HG02623 (cell line): ENCODE results near the gene FABP6.
"Not testable (repeated sequence)": the region's sequence is repeated elsewhere in the genome, so short reads cannot be mapped to it uniquely, and the experiment has no call there.

Source experiments
- ATAC-seq: cut with Tn5 transposase; IDR thresholded peaks from one replicate; pipeline ENCODE4 v1.9.1; 2021; ENCODE audit warnings: moderate library complexity; ENCODE audit not compliant: unreplicated experiment

The FABP6 gene

GRCh38 chr5:160229190-160229742 is at the start of gene FABP6:
Gene FABP6 (plus strand): TSS chr5:160229506. CDS start chr5:160229558, 52 bp downstream.
- ATAC-seq, result no peak

- ATAC-seq, result no peak
Observed at GRCh38 chr5:160180931-160181330, 48.4 kb upstream of the FABP6 start.

GRCh38 chr5:160181965-160182622 is 47.2 kb upstream of the FABP6 start:
- ATAC-seq, result no peak

GRCh38 chr5:160183075-160183474 is 46.2 kb upstream of the FABP6 start:
- no peak for ATAC-seq

GRCh38 chr5:160185626-160186360 is 43.5 kb upstream of the FABP6 start:
- ATAC-seq, result no peak

- no peak for ATAC-seq
Observed at GRCh38 chr5:160186480-160186879, 42.8 kb upstream of the FABP6 start.

GRCh38 chr5:160187091-160187490 is 42.2 kb upstream of the FABP6 start:
- no peak for ATAC-seq

- no peak for ATAC-seq
Observed at GRCh38 chr5:160188141-160189015, 40.9 kb upstream of the FABP6 start.

- ATAC-seq, result no peak
Observed at GRCh38 chr5:160192424-160192823, 36.9 kb upstream of the FABP6 start.

GRCh38 chr5:160193076-160193475 is 36.2 kb upstream of the FABP6 start:
- ATAC-seq, result not testable (repeated sequence)

- not testable (repeated sequence) for ATAC-seq
Observed at GRCh38 chr5:160193790-160194189, 35.5 kb upstream of the FABP6 start.

GRCh38 chr5:160197341-160198144 is 31.8 kb upstream of the FABP6 start:
- no peak for ATAC-seq

- ATAC-seq, result no peak
Observed at GRCh38 chr5:160198146-160198545, 31.2 kb upstream of the FABP6 start.

- no peak for ATAC-seq
Observed at GRCh38 chr5:160198841-160199409, 30.4 kb upstream of the FABP6 start.

- ATAC-seq, result peak; percentile 97
Observed at GRCh38 chr5:160199410-160199911, 29.8 kb upstream of the FABP6 start.

- ATAC-seq, result no peak
Observed at GRCh38 chr5:160207061-160207460, 22.2 kb upstream of the FABP6 start.

- no peak for ATAC-seq
Observed at GRCh38 chr5:160209917-160210316, 19.4 kb upstream of the FABP6 start.

- ATAC-seq, result no peak
Observed at GRCh38 chr5:160210606-160211005, 18.7 kb upstream of the FABP6 start.

GRCh38 chr5:160211352-160211751 is 18.0 kb upstream of the FABP6 start:
- ATAC-seq, result no peak

GRCh38 chr5:160213537-160213936 is 15.8 kb upstream of the FABP6 start:
- no peak for ATAC-seq
